HepG2 (cell line): ENCODE results near the gene CNTN2. TPM values are rescaled to one million over a fixed set of nuclear protein-coding genes. Genes with fewer than 3 reads are reported as not detected.

Experiments
- ATAC-seq: fragments of 200-7000 bp; cut with Tn5 transposase; 3 replicates; pipeline ENCODE4 v1.9.1; 2020; ENCODE audit warnings: mild to moderate bottlenecking, moderate library complexity
- BruUV-seq: library from RNA; stranded (reverse); fragments of 400-500 nt; replicated peaks from 2 replicates; lab custom pipeline; 2021; lab: Mats Ljungman, UMichigan
- CTCF ChIA-PET: fragments of 300-600 bp; formaldehyde crosslinking; extraction: SDS; loops from one replicate; lab custom pipeline; 2021; ENCODE audit warnings: low total read pairs, inconsistent platforms, low intra/inter-chr PET ratio; lab: Yijun Ruan, JAX
- POLR2A ChIA-PET: fragments of 350-600 bp; sonication (Branson Sonifier 250); formaldehyde crosslinking; loops from one replicate; lab custom pipeline; 2020; ENCODE audit warnings: antibody characterized with exemption, inconsistent platforms; lab: Yijun Ruan, JAX
- DNase-seq: peaks from one replicate; pipeline ENCODE4 v3.0.0-alpha.2; 2015; ENCODE audit warnings: low spot score
- FAIRE-seq: peaks from 3 replicates; lab custom pipeline; 2011; peaks lifted over from hg19 to GRCh38; lab: Jason Lieb, UNC
- H2AFZ ChIP-seq: one replicate; pipeline ENCODE4 v1.6.1; 2011; ENCODE audit warnings: low read length, inconsistent platforms
- H3K27ac ChIP-seq: fragments of 300-600 bp; 3 replicates; pipeline ENCODE4 v1.8.0; 2011; ENCODE audit warnings: mixed run types, mild to moderate bottlenecking, mixed read lengths, low read length, inconsistent platforms; ENCODE audit not compliant: insufficient read depth; ENCODE audit errors: extremely low read length
- H3K27me3 ChIP-seq, 2 experiments: fragments of 200-600 bp in 1 of 2; 2 replicates in 1 of 2; 3 replicates in 1 of 2; pipeline versions ENCODE4 v1.6.0 to v1.8.0; 2011; ENCODE audit warnings: low read length in 2 of 2, mild to moderate bottlenecking in 2 of 2, moderate library complexity in 2 of 2, inconsistent platforms in 1 of 2; ENCODE audit not compliant: insufficient read depth in 2 of 2, control insufficient read depth in 1 of 2
- H3K36me3 ChIP-seq, 2 experiments: fragments of 200-600 bp in 1 of 2; replicated peaks in 1 of 2; 2 replicates in 1 of 2; 3 replicates in 1 of 2; pipeline versions ENCODE4 v1.5.1 to v1.8.0; 2011; ENCODE audit warnings: low read length in 2 of 2, inconsistent platforms in 1 of 2; ENCODE audit not compliant: insufficient read depth in 2 of 2, control insufficient read depth in 1 of 2
- H3K4me1 ChIP-seq: 2 replicates; pipeline ENCODE4 v1.5.1; 2012; ENCODE audit warnings: low read length, inconsistent platforms; ENCODE audit not compliant: insufficient read depth
- H3K4me2 ChIP-seq: 2 replicates; pipeline ENCODE4 v1.6.0; 2011; ENCODE audit warnings: low read depth, low read length, inconsistent platforms
- H3K4me3 ChIP-seq, 3 experiments: fragments of 200-600 bp in 1 of 3; sonication (generic), shearing (Covaris generic) in 1 of 3; replicated peaks in 1 of 3; 2 replicates each; pipeline ENCODE4 v1.5.1; 2011 to 2016; ENCODE audit warnings: low read length in 3 of 3, inconsistent platforms in 2 of 3, low read depth in 2 of 3, mild to moderate bottlenecking in 2 of 3, control low read depth in 1 of 3, mixed read lengths in 1 of 3; ENCODE audit not compliant: insufficient read depth in 1 of 3
- H3K79me2 ChIP-seq: one replicate; pipeline ENCODE4 v1.6.1; 2011; ENCODE audit warnings: low read length, inconsistent platforms; ENCODE audit not compliant: insufficient read depth
- H3K9ac ChIP-seq: 2 replicates; pipeline ENCODE4 v1.6.0; 2011; ENCODE audit warnings: mild to moderate bottlenecking, low read depth, low read length, inconsistent platforms; ENCODE audit not compliant: insufficient read depth
- H3K9me3 ChIP-seq: 2 replicates; pipeline ENCODE4 v1.5.1; 2012; ENCODE audit warnings: mild to moderate bottlenecking, low read length
- H4K20me1 ChIP-seq: 2 replicates; pipeline ENCODE4 v1.6.0; 2011; ENCODE audit warnings: inconsistent platforms, mild to moderate bottlenecking, low read length, moderate library complexity; ENCODE audit not compliant: insufficient read depth
- HHEX ChIP-seq: IDR thresholded peaks from 2 replicates; pipeline ENCODE4 v1.6.1; 2016; ENCODE audit warnings: control low read depth
- PCBP2 ChIP-seq: fragments of 200-400 bp; formaldehyde crosslinking; optimal IDR thresholded peaks from 2 replicates; pipeline ENCODE3; 2018; ENCODE audit warnings: low read length, low read depth; ENCODE audit not compliant: poor library complexity, severe bottlenecking
- SNAPC4 ChIP-seq: sonication (generic); formaldehyde crosslinking; IDR thresholded peaks from 2 replicates; pipeline ENCODE4 v1.4.0; 2020; ENCODE audit warnings: mild to moderate bottlenecking, missing genetic modification reagents
- SNAPC5 ChIP-seq: sonication (generic); formaldehyde crosslinking; IDR thresholded peaks from 2 replicates; pipeline ENCODE4 v1.8.1; 2023; ENCODE audit warnings: mild to moderate bottlenecking, missing genetic modification reagents, borderline replicate concordance
- STAT5B ChIP-seq: sonication (generic); formaldehyde crosslinking; IDR thresholded peaks from 2 replicates; pipeline ENCODE4 v1.4.0; 2020; ENCODE audit warnings: missing genetic modification reagents
- ZBTB34 ChIP-seq: sonication (generic); formaldehyde crosslinking; IDR thresholded peaks from 2 replicates; pipeline ENCODE4 v1.8.0; 2022; ENCODE audit warnings: mild to moderate bottlenecking, missing genetic modification reagents
- ZBTB44 ChIP-seq: sonication (generic); formaldehyde crosslinking; IDR thresholded peaks from 2 replicates; pipeline ENCODE4 v1.4.0; 2020; ENCODE audit warnings: missing genetic modification reagents
- ZFAT ChIP-seq: sonication (generic); formaldehyde crosslinking; conservative IDR thresholded peaks from 2 replicates; pipeline ENCODE4 v1.8.1; 2023; ENCODE audit warnings: missing genetic modification reagents, inconsistent platforms
- ZIK1 ChIP-seq: sonication (generic); formaldehyde crosslinking; IDR thresholded peaks from 2 replicates; pipeline ENCODE4 v1.5.0; 2020; ENCODE audit warnings: mild to moderate bottlenecking, low read depth, missing genetic modification reagents, borderline replicate concordance
- ZNF777 ChIP-seq: sonication (generic); formaldehyde crosslinking; IDR thresholded peaks from 2 replicates; pipeline ENCODE4 v1.4.0; 2020; ENCODE audit warnings: missing genetic modification reagents
- ZNF883 ChIP-seq: sonication (generic); formaldehyde crosslinking; IDR thresholded peaks from 2 replicates; pipeline ENCODE4 v1.5.1; 2020; ENCODE audit warnings: mild to moderate bottlenecking, missing genetic modification reagents; ENCODE audit errors: not compliant biosample characterization
- WGBS: methylation state at CpG from one replicate; pipeline ENCODE4 v1.1.6; 2017; ENCODE audit warnings: low lambda C conversion rate; 5-methylcytosine and 5-hydroxymethylcytosine counted together
- in situ Hi-C: cut with HindIII; loops from 2 replicates; pipeline ENCODE4 v1.10.0; 2017; ENCODE audit warnings: low pct_unique_long_range_greater_than_20kb; ENCODE audit not compliant: extremely low pct_ligation_motif_present
- intact Hi-C: fragments of 100-400 bp; cut with micrococcal nuclease; formaldehyde crosslinking; loops from one replicate; pipeline ENCODE4 v1.10.0; 2022; ENCODE audit not compliant: unreplicated experiment
- polyA plus RNA-seq, 8 experiments: library from polyadenylated mRNA; depleted of rRNA in 3 of 8; stranded (reverse) in 7 of 8; unstranded in 1 of 8; fragments of >200 nt; fragmentation: Illumina TruSeq in 4 of 8; extraction: Trizol in 4 of 8; gene quantifications; 2 replicates each; pipeline versions ENCODE4 v1.2.1 to v1.2.3, GENCODE V29; 2011 to 2016; ENCODE audit warnings: low read depth in 4 of 8, missing spikeins in 1 of 8, mixed read lengths in 1 of 8; ENCODE audit not compliant: insufficient read depth in 1 of 8
- total RNA-seq, 5 experiments: library from RNA; depleted of rRNA; stranded (reverse); fragments of >200 nt; fragmentation: Illumina TruSeq; extraction: Trizol; gene quantifications; 2 replicates each; pipeline ENCODE4 v1.2.3, GENCODE V29; 2016; ENCODE audit warnings: low read depth in 1 of 5

CNTN2 gene
- total and polyA plus RNA-seq, 2 of the 13 experiments (the other 11 are each of a cell fraction or from before 2014, with no cell fraction given): not detected

GRCh38 chr1:205056956-205057568 lies 14.1 kb downstream of the CNTN2 start:
- Histone ChIP-seq H3K36me3 (no peaks in the 10 kb centered on the region), H3K27me3 (peaks cover 3 to 57% of the 10 kb centered on the region in 2 experiments; a peak in 3 of 5 replicates), H3K9me3 (no peaks in the 10 kb centered on the region), H4K20me1 (no peaks in the 10 kb centered on the region)
- in situ Hi-C loops: no loop called here
- CTCF ChIA-PET: no interaction called here
- DNase-seq: no peak
- ATAC-seq: no peak
- no peak for FAIRE-seq
- TF ChIP-seq SNAPC4 (CRISPR knock-in tag): no peak
- TF ChIP-seq ZNF777 (CRISPR knock-in tag): no peak
- no peak for TF ChIP-seq ZBTB44
- TF ChIP-seq ZNF883 (CRISPR knock-in tag): no peak
- TF ChIP-seq ZIK1: no peak
- TF ChIP-seq ZBTB34 (CRISPR knock-in tag): no peak
- no peak for TF ChIP-seq PCBP2
- TF ChIP-seq SNAPC5 (CRISPR knock-in tag): no peak
- no peak for TF ChIP-seq HHEX
- TF ChIP-seq STAT5B (CRISPR knock-in tag): no peak
- TF ChIP-seq ZFAT (CRISPR knock-in tag): no peak
- TF ChIP-seq, all 625 proteins: peak for 0
- Histone ChIP-seq H3K4me2 (no peak overlapping the region), H3K79me2 (no peaks in the 10 kb centered on the region), H3K4me3 (no peak overlapping the region), H3K4me1 (no peaks in the 10 kb centered on the region), H3K27ac (no peak overlapping the region), H3K9ac (no peak overlapping the region), H2AFZ (no peak overlapping the region)
- 30% methylated on average over 6 of the region's 6 CpGs for WGBS
- POLR2A ChIA-PET: no interaction called here
- intact Hi-C loops: no loop called here
- BruUV-seq: no TSS peak
